Measurements from ENCODE around the gene DCTN1.

Gene DCTN1

GRCh38 chr2:74381751-74382150 is 1.6 kb upstream of the DCTN1 start:
- TF ChIP-seq FOXA1 (IDR thresholded peaks at IDR 0.05) (no peak), NFRKB (IDR thresholded peaks at IDR 0.05) (no peak), ARNT (IDR thresholded peaks at IDR 0.05) (no peak), LEF1 (IDR thresholded peaks at IDR 0.05; ENCODE audit: borderline replicate concordance) (no peak), TARDBP (IDR thresholded peaks at IDR 0.05) (no peak), L3MBTL2 (conservative IDR thresholded peaks at IDR 0.05) (no peak), PKNOX1 (IDR thresholded peaks at IDR 0.05) (no peak)
- CTCF ChIA-PET: interaction anchor here (0.5 to 1.1 kb wide), 3 partner anchors 9 to 11 kb away, joined by 3 to 6 read pairs (median 3); no protein-coding TSS in a partner anchor
- POLR2A ChIA-PET: interaction anchor here (2.5 kb wide), 1 partner anchor 10 kb away, joined by 12 read pairs; no protein-coding TSS in a partner anchor
- DNase-seq (ENCODE audit: extremely low spot score): no peak

DNA sequence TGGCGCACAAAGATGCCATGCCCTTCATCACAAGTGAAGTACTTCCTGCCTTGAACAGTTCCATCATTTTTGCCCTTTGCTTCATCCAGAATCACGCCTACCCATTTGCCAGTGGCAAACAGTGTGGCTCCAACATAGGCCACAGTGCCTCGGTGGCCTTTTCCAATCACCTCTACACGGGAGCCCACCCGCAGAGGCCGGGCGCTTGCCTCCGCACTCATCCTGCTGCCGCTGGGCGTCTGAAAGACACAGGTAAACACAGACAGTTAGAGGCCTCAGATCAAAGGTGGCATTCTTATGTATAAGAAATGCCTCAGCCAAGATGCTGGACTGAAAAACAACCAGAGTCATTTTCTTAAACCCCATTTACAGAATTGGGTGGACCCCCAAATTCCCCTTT is 2.1 kb downstream of the DCTN1 start:
- CTCF ChIA-PET: no interaction called here
- POLR2A ChIA-PET: no interaction called here
- TF ChIP-seq FOXM1 (IDR thresholded peaks at IDR 0.05; ENCODE audit: borderline replicate concordance) (no peak), FOXA1 (IDR thresholded peaks at IDR 0.05) (no peak), HDGF (IDR thresholded peaks at IDR 0.05; ENCODE audit: borderline replicate concordance) (no peak), SUZ12 (IDR thresholded peaks at IDR 0.05) (no peak), ARNT (IDR thresholded peaks at IDR 0.05) (no peak), PKNOX1 (IDR thresholded peaks at IDR 0.05) (no peak), BHLHE40 (IDR thresholded peaks at IDR 0.05; ENCODE audit: borderline replicate concordance) (no peak), ZNF384 (IDR thresholded peaks at IDR 0.05) (no peak)
- no peak for DNase-seq (ENCODE audit: extremely low spot score)

DNA sequence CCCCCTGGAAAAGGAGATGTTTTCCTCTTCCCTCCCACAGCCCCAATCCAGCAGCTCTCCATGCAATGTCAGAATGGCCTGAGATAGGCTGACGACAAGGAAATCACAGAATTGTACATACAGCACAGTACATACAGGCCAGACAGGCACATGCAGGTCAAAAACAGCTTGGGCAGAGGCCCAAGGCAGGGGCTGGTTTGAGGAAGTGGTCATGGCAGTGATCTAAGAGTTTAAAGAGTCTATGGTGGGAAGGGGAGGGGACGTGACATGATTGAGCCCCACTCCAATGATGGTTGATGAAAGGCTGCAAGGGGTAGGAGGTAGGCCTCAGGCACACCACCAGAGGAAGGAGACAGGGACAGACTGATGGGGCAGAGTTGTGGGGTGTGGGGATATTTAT is 4.3 kb downstream of the DCTN1 start:
- CTCF ChIA-PET: no interaction called here

GRCh38 chr2:74374509-74375205 is 5.5 kb downstream of the DCTN1 start:
- ChIA-PET CTCF (interaction anchor here (1.3 kb wide), 1 partner anchor 40 kb away, joined by 3 read pairs; no protein-coding TSS in a partner anchor), POLR2A (interaction anchor here (1.2 kb wide), 1 partner anchor 17 kb away, joined by 6 read pairs; no protein-coding TSS in a partner anchor)
- peak; percentile 43 for DNase-seq (ENCODE audit: extremely low spot score)
- TF ChIP-seq TARDBP (IDR thresholded peaks at IDR 0.05) (no peak), L3MBTL2 (conservative IDR thresholded peaks at IDR 0.05) (no peak)

More for the DNA sequence above, 4.3 kb downstream of the DCTN1 start:
- no peak for TF ChIP-seq NFRKB (IDR thresholded peaks at IDR 0.05)
- TF ChIP-seq LEF1 (IDR thresholded peaks at IDR 0.05; ENCODE audit: borderline replicate concordance): no peak
- TF ChIP-seq FOXK2 (IDR thresholded peaks at IDR 0.05): no peak
- no peak for TF ChIP-seq FOXA1 (IDR thresholded peaks at IDR 0.05)
- no peak for TF ChIP-seq SUZ12 (IDR thresholded peaks at IDR 0.05)
- no peak for TF ChIP-seq TARDBP (IDR thresholded peaks at IDR 0.05)
- no peak for TF ChIP-seq CTBP1 (IDR thresholded peaks at IDR 0.05; ENCODE audit: borderline replicate concordance)
- TF ChIP-seq ELF4 (IDR thresholded peaks at IDR 0.05): no peak
- no peak for TF ChIP-seq HDGF (IDR thresholded peaks at IDR 0.05; ENCODE audit: borderline replicate concordance)
- no peak for TF ChIP-seq BHLHE40 (IDR thresholded peaks at IDR 0.05; ENCODE audit: borderline replicate concordance)
- TF ChIP-seq ZNF384 (IDR thresholded peaks at IDR 0.05): no peak
- no peak for TF ChIP-seq ARNT (IDR thresholded peaks at IDR 0.05)
- no peak for TF ChIP-seq PKNOX1 (IDR thresholded peaks at IDR 0.05)
- no peak for TF ChIP-seq L3MBTL2 (conservative IDR thresholded peaks at IDR 0.05)
- no peak for TF ChIP-seq FOXM1 (IDR thresholded peaks at IDR 0.05; ENCODE audit: borderline replicate concordance)
- no peak for TF ChIP-seq SP1 (IDR thresholded peaks at IDR 0.05)
- POLR2A ChIA-PET: interaction anchor here (1.2 kb wide), 2 partner anchors 12 to 16 kb away, joined by 3 to 6 read pairs; no protein-coding TSS in a partner anchor
- DNase-seq (ENCODE audit: extremely low spot score): no peak

DNA sequence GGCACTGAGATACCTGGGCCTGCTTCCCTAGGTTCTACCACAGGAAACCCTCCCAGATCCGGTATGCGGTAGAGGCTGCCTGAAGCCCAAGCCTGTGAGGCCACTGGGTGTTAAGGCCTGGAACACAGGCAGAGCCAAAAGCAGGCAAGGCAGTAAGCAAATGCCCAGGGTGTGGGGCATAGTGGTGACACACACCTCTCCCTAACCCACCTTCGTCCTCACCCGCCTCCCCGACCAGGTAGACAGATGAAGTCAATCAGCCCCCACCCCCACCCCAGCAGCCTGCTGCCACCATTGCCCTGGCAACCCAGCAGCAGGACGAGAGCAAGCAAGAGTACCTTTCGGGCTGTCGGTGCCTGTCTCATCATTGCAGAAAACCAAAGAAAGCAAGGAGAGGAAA is 6.1 kb downstream of the DCTN1 start:
- CTCF ChIA-PET: no interaction called here
- TF ChIP-seq FOXM1 (IDR thresholded peaks at IDR 0.05; ENCODE audit: borderline replicate concordance) (no peak), CTBP1 (IDR thresholded peaks at IDR 0.05; ENCODE audit: borderline replicate concordance) (no peak), PKNOX1 (IDR thresholded peaks at IDR 0.05) (no peak), ARNT (IDR thresholded peaks at IDR 0.05) (no peak), SP1 (IDR thresholded peaks at IDR 0.05) (no peak), HDGF (IDR thresholded peaks at IDR 0.05; ENCODE audit: borderline replicate concordance) (no peak), ZNF384 (IDR thresholded peaks at IDR 0.05) (no peak), BHLHE40 (IDR thresholded peaks at IDR 0.05; ENCODE audit: borderline replicate concordance) (no peak), FOXA1 (IDR thresholded peaks at IDR 0.05) (no peak), L3MBTL2 (conservative IDR thresholded peaks at IDR 0.05) (no peak), NFRKB (IDR thresholded peaks at IDR 0.05) (no peak), SUZ12 (IDR thresholded peaks at IDR 0.05) (no peak), LEF1 (IDR thresholded peaks at IDR 0.05; ENCODE audit: borderline replicate concordance) (no peak), TARDBP (IDR thresholded peaks at IDR 0.05) (no peak)
- DNase-seq (ENCODE audit: extremely low spot score): no peak
- POLR2A ChIA-PET: no interaction called here

DNA sequence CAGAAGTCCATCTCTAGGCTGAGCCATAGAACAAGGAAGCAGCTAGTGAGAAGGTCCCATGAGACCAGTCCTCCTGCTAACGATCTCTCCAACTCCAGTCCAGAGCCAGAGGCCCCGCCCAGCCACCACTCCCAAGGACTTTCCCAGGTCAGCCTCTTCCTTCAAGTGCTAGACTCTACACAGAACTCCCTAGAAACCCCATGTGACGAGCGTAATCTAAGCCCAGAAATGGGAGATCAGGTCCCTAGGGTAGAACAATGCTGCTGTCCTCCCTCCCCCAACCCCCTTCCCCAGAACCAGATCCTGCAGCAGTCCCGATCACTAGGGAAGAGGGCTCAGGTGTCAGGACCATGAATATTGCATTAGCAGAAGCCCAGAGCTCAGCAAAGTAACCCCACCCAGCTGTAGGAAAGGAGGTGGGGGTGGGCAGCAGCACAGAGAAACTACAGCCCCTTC is 6.9 kb downstream of the DCTN1 start:
- CTCF ChIA-PET: no interaction called here
- DNase-seq (ENCODE audit: extremely low spot score): peak; percentile 34
- POLR2A ChIA-PET: no interaction called here
- no peak for TF ChIP-seq SP1 (IDR thresholded peaks at IDR 0.05)
- no peak for TF ChIP-seq FOXA1 (IDR thresholded peaks at IDR 0.05)
- no peak for TF ChIP-seq LEF1 (IDR thresholded peaks at IDR 0.05; ENCODE audit: borderline replicate concordance)
- TF ChIP-seq CTBP1 (IDR thresholded peaks at IDR 0.05; ENCODE audit: borderline replicate concordance): no peak
- TF ChIP-seq SUZ12 (IDR thresholded peaks at IDR 0.05): no peak
- no peak for TF ChIP-seq NFRKB (IDR thresholded peaks at IDR 0.05)
- no peak for TF ChIP-seq ELF4 (IDR thresholded peaks at IDR 0.05)
- no peak for TF ChIP-seq FOXK2 (IDR thresholded peaks at IDR 0.05)
- TF ChIP-seq TARDBP (IDR thresholded peaks at IDR 0.05): no peak
- no peak for TF ChIP-seq HDGF (IDR thresholded peaks at IDR 0.05; ENCODE audit: borderline replicate concordance)
- TF ChIP-seq L3MBTL2 (conservative IDR thresholded peaks at IDR 0.05): no peak
- TF ChIP-seq ARNT (IDR thresholded peaks at IDR 0.05): no peak
- TF ChIP-seq ZNF384 (IDR thresholded peaks at IDR 0.05): no peak
- TF ChIP-seq PKNOX1 (IDR thresholded peaks at IDR 0.05): no peak
- TF ChIP-seq BHLHE40 (IDR thresholded peaks at IDR 0.05; ENCODE audit: borderline replicate concordance): no peak
- no peak for TF ChIP-seq FOXM1 (IDR thresholded peaks at IDR 0.05; ENCODE audit: borderline replicate concordance)
